ENCODE measurements around the gene UTP25.
"Not testable (repeated sequence)": the region's sequence is repeated elsewhere in the genome, so short reads cannot be mapped to it uniquely, and the experiment has no call there.

Gene UTP25

DNA sequence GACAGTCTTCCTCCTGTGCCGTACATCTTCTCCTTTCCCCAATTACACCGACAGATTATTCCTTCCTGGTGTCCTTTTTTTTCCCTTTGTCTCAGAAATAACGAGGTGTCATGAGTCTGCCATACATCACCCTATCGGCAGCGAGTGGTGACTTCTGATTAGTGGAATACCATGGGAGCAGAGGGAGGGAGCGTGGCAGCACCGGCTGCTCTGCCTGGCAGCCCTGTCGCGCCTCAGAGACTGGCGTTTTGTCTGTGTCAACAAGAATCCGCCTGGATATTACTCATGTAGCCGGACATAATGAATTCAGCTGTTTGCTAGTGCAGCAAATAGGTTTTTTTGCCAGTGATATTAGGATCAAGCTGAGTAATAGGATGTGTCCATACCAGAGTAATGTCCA lies 51.8 kb downstream of the UTP25 start:
- TF ChIP-seq Cebpa-rat (IDR thresholded peaks at IDR 0.05) = no peak
- no peaks in the 10 kb centered on the region for H4K20me1 ChIP-seq
- no peak overlapping the region for H3K4me3 ChIP-seq
- no peaks in the 10 kb centered on the region for H3K36me3 ChIP-seq
- no peak overlapping the region for H3K27ac ChIP-seq
- no peaks in the 10 kb centered on the region for H3K27me3 ChIP-seq
- no peaks in the 10 kb centered on the region for H3K9me3 ChIP-seq
- no peak overlapping the region for H3K4me2 ChIP-seq
- no peak overlapping the region for H3K9ac ChIP-seq
- peaks cover 54% of the 10 kb centered on the region for H3K4me1 ChIP-seq

DNA sequence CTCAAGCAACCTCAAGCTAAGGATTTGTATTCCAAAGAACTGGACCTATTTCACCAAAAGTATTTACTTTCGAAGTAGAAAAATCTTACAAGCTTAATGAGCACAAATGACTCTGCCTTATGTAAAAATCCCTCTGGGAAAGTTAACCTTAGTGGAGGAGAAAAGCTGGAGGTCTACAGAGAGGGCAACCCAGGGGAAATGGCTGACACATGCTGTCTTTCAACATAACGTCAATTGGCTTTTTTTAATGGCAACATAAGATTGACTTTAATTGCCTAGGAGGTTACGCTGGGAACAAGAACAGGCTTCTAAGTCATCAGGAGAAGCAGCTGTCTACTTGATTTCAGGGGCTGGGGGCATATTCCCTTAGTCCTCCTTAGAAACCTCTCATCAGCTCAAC lies 52.3 kb downstream of the UTP25 start:
- Histone ChIP-seq H3K36me3 (no peaks in the 10 kb centered on the region), H3K27ac (no peak overlapping the region), H4K20me1 (no peaks in the 10 kb centered on the region), H3K4me3 (no peak overlapping the region), H3K9me3 (no peaks in the 10 kb centered on the region), H3K4me1 (peaks cover 56% of the 10 kb centered on the region), H3K4me2 (no peak overlapping the region), H3K27me3 (no peaks in the 10 kb centered on the region), H3K9ac (no peak overlapping the region)
- no peak for TF ChIP-seq Cebpa-rat (IDR thresholded peaks at IDR 0.05)

DNA sequence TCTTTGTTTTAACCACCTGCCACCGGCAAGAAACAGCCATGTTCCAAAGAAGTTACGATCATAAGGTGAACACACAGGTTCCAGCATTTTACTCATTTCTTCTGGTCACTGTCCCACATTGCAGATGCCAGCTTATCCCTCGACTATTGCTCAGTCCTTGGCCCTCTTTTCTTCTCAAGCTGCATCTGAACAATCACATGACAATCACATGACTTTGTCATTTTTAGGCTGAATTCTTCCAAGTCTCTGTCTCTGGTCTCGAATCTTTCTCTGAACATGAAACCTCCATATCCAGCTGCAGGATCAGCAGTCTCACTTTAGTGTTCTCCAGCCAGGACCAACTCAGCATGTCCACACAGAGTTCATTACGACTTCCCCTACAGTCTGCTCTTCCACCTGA lies 53.8 kb downstream of the UTP25 start:
- no peaks in the 10 kb centered on the region for H3K9me3 ChIP-seq
- no peaks in the 10 kb centered on the region for H3K36me3 ChIP-seq
- H3K9ac ChIP-seq = no peak overlapping the region
- no peak overlapping the region for H3K4me3 ChIP-seq
- peaks cover 56% of the 10 kb centered on the region for H3K4me1 ChIP-seq
- H3K4me2 ChIP-seq = no peak overlapping the region
- H3K27ac ChIP-seq = no peak overlapping the region
- H3K27me3 ChIP-seq = no peaks in the 10 kb centered on the region
- H4K20me1 ChIP-seq = no peaks in the 10 kb centered on the region
- no peak for TF ChIP-seq Cebpa-rat (IDR thresholded peaks at IDR 0.05)

DNA sequence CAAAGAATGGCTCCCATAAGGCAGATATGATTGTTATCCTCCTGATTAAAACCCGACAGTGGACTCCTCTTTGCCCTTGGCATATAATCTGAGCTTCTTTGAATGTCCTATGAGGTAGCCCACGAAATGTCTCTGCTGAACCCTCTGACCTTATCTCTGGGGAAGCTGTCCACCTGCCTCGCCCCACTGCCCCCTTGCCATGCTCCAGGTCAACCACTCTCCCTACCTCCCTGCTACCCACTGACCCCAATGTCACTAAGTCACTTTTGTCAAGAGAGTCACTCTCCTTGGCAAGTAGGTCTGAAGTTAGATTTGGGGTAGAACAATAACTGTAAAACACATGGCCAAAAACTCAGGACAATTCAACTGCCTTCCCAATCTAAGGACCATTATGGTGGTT lies 54.5 kb downstream of the UTP25 start:
- Histone ChIP-seq H4K20me1 (no peaks in the 10 kb centered on the region), H3K27ac (no peak overlapping the region), H3K9me3 (no peaks in the 10 kb centered on the region), H3K4me3 (no peak overlapping the region), H3K27me3 (no peaks in the 10 kb centered on the region), H3K9ac (no peak overlapping the region), H3K4me1 (peaks cover 49% of the 10 kb centered on the region), H3K36me3 (no peaks in the 10 kb centered on the region), H3K4me2 (no peak overlapping the region)
- no peak for TF ChIP-seq Cebpa-rat (IDR thresholded peaks at IDR 0.05)

DNA sequence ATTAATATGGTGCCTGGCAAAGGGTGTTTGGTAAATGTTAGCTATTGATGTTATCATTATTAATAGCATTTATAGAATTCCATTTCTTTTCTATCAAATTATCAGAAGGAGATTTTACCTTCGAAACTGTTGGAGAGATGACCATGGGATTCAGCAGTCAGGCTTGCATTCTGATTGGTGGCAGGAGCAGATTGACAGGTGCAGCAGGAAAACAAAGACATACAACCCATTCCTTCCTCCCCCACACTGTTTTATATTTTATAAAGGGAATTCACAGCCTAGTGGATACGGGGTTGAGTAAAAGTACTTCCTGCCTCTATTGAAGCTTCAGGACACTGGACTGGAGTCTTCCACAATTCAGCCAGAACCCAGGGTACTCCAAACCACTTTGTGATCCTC lies 55.2 kb downstream of the UTP25 start:
- no peaks in the 10 kb centered on the region for H4K20me1 ChIP-seq
- 0 out of 2 replicates have a peak overlapping the region, but pooled peaks have one; percentile 3 for H3K27ac ChIP-seq
- H3K9me3 ChIP-seq = no peaks in the 10 kb centered on the region
- H3K4me3 ChIP-seq = no peak overlapping the region
- H3K36me3 ChIP-seq = no peaks in the 10 kb centered on the region
- peaks cover 46% of the 10 kb centered on the region for H3K4me1 ChIP-seq
- H3K27me3 ChIP-seq = no peaks in the 10 kb centered on the region
- no peak for TF ChIP-seq Cebpa-rat (IDR thresholded peaks at IDR 0.05)
- peak overlapping the region; percentile 43; the same call in 1 of the 2 replicates for H3K9ac ChIP-seq
- peak overlapping the region; percentile 67 for H3K4me2 ChIP-seq

DNA sequence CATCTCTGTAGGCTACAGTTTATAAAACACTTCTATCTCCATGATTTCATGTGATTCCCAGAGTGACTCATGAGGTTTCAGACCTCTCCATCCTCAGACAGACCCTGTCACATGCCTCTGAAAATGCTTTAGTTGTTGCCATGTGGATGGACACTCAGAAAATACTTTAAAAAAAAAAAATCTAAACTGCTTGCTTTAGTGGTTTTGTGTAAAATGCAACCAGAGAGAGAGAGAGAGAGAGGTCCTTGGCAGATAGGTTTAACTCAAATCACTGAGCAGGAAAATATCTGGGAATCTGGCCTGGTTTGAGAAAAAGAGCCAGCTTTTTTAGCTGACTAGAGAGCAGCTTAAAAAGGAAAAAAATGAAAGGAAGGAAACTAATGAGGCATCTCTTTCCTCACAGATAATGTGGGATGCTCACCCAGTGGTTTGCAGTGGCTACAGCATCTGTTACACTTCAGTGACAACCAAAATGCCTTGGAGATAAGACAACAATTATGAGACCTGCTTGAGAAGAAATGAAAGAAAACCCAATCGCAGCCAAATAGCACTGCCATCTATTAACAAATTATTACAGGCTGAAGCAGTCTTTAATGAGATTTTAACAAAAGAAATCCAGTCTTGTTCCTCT lies 55.7 kb downstream of the UTP25 start:
- Histone ChIP-seq H4K20me1 (no peaks in the 10 kb centered on the region), H3K9ac (peak overlapping the region; percentile 43; the same call in 1 of the 2 replicates), H3K4me1 (peaks cover 46% of the 10 kb centered on the region), H3K9me3 (0 out of 2 replicates have a peak, but pooled peaks cover 2% of the 10 kb centered on the region), H3K27ac (peak overlapping the region; percentile 16; the same call in 1 of the 2 replicates), H3K4me3 (no peak overlapping the region), H3K4me2 (peak overlapping the region; percentile 67), H3K36me3 (no peaks in the 10 kb centered on the region), H3K27me3 (no peaks in the 10 kb centered on the region)
- TF ChIP-seq Cebpa-rat (IDR thresholded peaks at IDR 0.05) = no peak

DNA sequence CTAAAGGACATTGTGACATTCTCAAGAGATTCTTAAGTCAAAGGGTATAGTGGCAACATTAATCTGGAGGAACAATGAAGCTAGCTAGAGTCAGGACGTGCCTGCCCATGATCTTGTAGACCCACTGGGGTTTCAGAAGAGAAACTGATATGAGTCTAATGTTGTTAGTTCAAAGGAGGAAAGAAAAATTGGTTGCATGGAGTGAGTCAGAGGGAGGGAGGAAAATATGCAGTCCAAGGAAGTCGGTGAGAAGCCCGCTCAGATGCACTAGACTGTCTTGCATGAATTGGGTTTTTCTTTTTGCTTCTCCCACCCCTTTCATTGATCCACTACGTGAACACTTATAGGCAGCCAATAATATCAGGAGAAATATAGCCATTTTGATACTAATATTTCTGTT lies 56.5 kb downstream of the UTP25 start:
- Histone ChIP-seq H3K27ac (peak overlapping the region; percentile 16; the same call in 1 of the 2 replicates), H3K9ac (peak overlapping the region; percentile 43; the same call in 1 of the 2 replicates), H3K9me3 (0 out of 2 replicates have a peak, but pooled peaks cover 6% of the 10 kb centered on the region), H3K4me3 (no peak overlapping the region), H4K20me1 (no peaks in the 10 kb centered on the region), H3K4me2 (peak overlapping the region; percentile 67), H3K4me1 (peaks cover 46% of the 10 kb centered on the region), H3K36me3 (no peaks in the 10 kb centered on the region), H3K27me3 (no peaks in the 10 kb centered on the region)
- no peak for TF ChIP-seq Cebpa-rat (IDR thresholded peaks at IDR 0.05)

DNA sequence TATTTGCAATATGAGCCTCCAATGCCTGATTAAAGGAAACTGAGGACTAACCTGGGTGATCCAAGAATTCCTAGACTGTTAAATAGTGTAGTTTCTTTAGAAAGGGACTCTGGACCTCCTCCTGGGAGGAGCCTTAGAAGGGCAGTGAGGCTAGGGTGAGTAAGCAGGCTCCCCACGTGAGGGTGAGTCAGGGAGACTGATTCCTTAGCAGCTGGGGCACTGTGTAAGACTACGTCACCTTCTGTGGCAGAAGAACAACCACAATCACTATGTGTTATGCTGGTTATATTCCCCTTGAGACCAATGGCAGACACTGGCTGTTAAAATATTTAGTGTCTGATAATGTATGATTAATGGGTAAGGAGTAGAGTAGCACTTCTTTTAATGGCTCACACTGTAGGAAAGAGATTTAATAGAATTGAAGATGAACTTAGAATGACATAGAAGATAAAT lies 56.9 kb downstream of the UTP25 start:
- TF ChIP-seq Cebpa-rat (IDR thresholded peaks at IDR 0.05) = no peak

DNA sequence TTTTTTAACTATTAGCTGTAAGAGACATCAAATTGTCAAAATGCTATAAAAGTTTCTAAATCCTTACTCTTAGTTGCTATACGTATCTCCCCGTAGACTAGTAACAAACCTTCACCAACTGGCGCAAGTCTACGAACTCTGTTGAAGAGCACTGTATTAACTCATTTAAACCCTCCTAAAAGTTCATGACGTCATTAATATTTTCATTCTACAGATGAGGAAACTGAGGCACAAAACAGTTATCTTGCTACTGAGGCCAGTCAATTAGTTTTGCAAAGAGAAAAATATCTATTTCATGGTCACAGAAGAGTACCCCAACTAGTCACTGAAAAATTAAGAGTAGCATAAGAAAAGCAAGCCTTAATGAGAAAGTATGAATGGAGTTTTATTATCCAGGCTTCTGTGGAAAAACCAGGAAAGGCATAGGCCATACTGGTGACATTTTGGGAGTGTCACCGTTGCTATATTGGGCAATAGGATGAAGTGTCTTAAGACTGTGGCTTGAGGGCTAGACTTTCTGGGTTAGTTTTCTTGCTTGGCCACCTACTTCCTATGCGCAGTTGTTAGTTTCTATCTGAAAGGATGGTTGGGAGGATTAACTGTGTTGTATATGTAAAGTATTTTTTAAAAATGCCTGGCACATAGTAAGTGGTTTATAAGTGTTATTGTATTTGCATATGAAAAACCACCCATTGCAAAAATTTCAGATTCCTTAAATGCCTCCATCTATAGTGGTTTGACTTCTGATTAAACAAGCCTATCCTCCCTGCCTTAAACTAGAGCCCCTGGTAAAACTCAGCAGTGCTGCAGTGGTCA lies 57.8 kb downstream of the UTP25 start:
- H3K9ac ChIP-seq = no peak overlapping the region
- no peak overlapping the region for H3K4me3 ChIP-seq
- no peaks in the 10 kb centered on the region for H3K36me3 ChIP-seq
- no peaks in the 10 kb centered on the region for H4K20me1 ChIP-seq
- H3K27ac ChIP-seq = no peak overlapping the region
- no peak for TF ChIP-seq Cebpa-rat (IDR thresholded peaks at IDR 0.05)
- peak overlapping the region; percentile 67; the same call in 1 of the 2 replicates for H3K4me2 ChIP-seq
- peaks cover 46% of the 10 kb centered on the region for H3K4me1 ChIP-seq
- H3K27me3 ChIP-seq = no peaks in the 10 kb centered on the region
- H3K9me3 ChIP-seq = 0 out of 2 replicates have a peak, but pooled peaks cover 6% of the 10 kb centered on the region

More for the DNA sequence above, 56.9 kb downstream of the UTP25 start:
- no peak overlapping the region for H3K27ac ChIP-seq
- no peaks in the 10 kb centered on the region for H4K20me1 ChIP-seq
- H3K9me3 ChIP-seq = 0 out of 2 replicates have a peak, but pooled peaks cover 6% of the 10 kb centered on the region
- H3K4me2 ChIP-seq = peak overlapping the region; percentile 67
- no peak overlapping the region for H3K4me3 ChIP-seq
- H3K9ac ChIP-seq = no peak overlapping the region
- no peaks in the 10 kb centered on the region for H3K36me3 ChIP-seq
- no peaks in the 10 kb centered on the region for H3K27me3 ChIP-seq
- H3K4me1 ChIP-seq = peaks cover 46% of the 10 kb centered on the region

DNA sequence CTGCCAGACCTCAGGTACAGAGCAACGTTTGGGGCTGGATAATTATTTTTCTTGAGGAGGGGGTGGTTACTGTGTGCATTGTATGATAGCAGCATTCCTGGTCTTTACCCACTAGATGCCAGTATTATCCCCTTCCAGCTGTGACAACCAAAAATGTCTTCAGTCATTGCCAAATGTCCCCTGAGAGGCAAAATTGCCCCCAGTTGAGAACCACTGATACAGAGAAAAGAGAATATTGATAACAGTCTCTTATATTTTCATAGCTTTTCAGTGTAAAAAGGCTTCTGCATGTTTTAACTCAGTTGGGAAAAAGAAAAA lies 58.4 kb downstream of the UTP25 start:
- Histone ChIP-seq H3K27me3 (no peaks in the 10 kb centered on the region), H3K4me2 (no peak overlapping the region), H3K36me3 (no peaks in the 10 kb centered on the region), H3K4me1 (peaks cover 46% of the 10 kb centered on the region), H3K9me3 (0 out of 2 replicates have a peak, but pooled peaks cover 6% of the 10 kb centered on the region), H3K4me3 (no peak overlapping the region), H3K9ac (no peak overlapping the region), H3K27ac (no peak overlapping the region), H4K20me1 (no peaks in the 10 kb centered on the region)
- no peak for TF ChIP-seq Cebpa-rat (IDR thresholded peaks at IDR 0.05)

DNA sequence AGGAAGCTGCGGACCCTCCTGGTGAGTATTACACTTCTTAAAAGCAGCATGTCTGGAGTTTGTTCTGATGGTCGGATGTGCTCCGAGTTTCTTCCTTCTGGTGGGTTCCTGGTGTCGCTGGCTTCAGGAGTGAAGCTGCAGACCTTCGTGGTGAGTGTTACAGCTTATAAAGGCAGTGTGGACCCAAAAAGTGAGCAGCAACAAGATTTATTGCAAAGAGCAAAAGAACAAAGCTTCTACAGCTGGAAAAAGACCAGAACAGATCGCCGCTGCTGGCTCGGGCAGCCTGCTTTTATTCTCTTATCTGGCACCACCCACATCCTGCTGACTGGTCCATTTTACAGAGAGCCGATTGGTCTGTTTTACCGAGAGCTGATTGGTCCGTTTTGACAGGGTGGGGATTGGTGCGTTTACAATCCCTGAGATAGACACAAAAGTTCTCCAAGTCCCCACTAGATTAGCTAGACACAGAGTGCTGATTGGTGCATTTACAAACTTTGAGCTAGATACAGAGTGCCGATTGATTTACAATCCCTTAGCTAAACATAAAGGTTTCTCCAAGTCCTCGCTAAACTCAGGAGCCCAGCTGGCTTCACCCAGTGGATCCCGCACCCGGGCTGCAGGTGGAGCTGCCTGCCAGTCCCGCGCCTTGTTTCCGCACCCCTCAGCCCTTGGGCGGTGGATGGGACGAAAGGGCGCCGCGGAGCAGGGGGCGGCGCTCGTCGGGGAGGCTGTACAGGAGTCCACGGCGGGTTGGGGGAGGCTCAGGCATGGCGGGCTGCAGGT lies 60.7 kb downstream of the UTP25 start:
- H3K27ac ChIP-seq, H3K9me3 ChIP-seq, H3K9ac ChIP-seq, H3K36me3 ChIP-seq, H4K20me1 ChIP-seq, H3K27me3 ChIP-seq, H3K4me2 ChIP-seq, H3K4me3 ChIP-seq: not testable (repeated sequence)
- peaks cover 31% of the 10 kb centered on the region for H3K4me1 ChIP-seq
